Superior temporal gyrus (tissue), 1 donor: Measurements from ENCODE around the gene XKR7.

Experiments used
- DNase-seq: peaks from one replicate; pipeline ENCODE4 v3.0.0-alpha.2; 2016; ENCODE audit errors: extremely low spot score

Gene XKR7

DNA sequence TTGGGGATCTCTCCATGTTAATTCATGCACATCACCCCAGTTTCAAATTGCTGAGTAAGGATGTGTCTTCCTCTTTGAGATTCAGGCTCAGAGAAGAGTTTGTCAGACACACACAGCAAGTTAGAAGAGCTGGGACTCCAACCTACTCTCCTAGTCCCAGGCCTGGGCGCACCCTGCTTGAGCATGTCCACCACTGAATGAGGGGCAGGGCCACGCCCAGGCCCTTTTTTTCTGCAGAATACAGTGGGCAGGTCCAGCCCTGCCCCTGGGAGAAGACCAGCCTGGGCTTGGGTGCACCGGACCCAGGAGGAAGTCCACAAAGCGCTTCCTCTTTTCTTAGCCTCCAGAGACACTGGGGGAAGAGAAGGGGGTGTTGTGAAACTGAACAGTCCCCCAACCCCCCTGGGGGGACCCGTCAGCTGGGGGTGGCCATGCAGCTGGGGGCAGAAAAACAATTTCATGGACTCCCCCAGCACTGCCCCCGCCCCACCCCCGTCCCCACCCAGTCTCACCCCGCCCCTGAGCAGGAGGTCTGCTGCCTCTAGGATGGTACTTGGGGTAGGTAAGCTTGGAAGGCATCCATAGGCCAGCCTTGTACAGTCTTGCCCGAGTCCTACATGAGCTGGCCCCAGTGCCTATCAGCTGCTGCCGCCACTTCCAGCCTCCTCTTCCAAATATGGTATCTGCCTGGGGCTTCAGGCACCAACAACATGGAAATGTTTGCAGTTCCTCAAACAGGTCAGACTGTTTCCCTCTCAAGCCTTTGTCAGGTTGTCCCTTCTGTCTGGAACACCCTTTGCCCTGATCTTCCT is 72.4 kb downstream of the XKR7 start:
- no peak for DNase-seq

DNA sequence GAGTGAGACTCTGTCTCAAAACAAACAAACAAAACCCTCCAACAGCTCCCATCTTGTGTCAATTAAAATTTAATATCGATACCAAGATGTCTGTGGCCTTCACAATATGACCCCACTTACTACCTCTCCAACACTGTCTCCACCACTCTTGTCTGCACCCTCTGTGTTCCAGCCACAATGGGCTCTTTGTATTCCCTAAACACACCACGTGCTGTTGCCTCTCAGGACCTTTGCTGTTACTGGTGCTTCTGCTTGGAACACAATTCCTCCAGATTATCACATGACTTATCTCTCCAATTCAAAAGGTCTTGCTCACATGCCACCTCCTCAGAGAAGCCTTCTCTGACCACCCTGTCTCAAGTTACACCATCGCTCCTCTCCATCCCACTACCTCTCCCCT is 78.0 kb downstream of the XKR7 start:
- DNase-seq, result no peak

DNA sequence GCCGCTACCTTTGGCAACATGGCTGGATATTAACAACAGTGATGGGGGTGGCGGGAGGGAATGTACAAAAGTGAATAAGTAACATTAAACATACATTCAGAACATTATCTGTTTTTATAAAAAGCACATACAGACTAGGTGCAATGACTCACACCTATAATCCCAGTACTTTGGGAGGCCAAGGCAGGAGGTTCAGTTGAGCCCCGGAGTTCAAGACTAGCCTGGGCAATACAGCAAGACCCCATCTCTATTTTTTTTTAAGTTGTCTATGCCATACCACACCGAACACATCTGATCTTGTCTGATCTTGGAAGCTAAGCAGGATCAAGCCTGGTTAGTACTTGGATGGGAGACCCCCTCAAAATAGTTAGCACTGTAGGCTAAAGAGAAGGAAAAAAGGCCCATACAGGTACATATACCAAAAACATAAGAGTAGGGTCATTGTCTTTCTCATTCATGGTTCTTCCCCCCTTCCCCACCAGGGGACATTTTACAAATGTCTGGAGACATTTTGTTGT is 82.4 kb downstream of the XKR7 start:
- DNase-seq, result no peak

DNA sequence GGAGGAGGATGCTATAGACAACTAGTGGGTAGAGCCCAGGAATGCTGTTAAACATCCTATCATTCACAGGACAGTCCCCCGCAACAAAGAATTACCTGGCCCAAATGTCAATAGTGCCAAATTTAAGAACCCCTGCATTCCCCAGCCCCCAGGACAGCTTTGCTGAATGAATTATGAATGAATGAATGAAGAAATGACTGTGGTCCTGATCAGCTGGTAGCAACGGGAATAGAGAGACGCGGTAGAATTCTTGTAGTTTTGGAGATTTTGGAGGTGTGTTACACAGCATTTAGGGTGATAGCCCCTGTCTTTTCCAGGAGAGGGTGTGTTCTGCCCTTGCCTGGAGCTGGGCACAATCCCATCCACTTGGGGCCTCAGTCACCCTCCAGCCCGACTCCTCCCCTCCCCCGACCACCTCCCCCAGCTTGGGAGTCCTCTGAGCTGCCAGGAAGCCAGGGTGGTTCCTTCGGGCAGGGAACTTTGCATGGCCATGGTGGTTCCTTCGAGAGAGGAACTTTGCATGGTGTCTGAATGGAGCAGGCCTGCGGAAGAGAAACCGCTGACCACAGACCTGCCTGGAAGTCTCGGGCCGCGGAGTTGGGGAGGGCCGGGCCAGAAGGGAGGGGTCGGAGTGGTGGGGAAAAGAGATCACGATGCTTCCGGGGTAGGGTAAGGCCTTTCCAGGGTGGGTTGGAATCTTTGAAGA is 83.1 kb downstream of the XKR7 start:
- DNase-seq, result no peak

DNA sequence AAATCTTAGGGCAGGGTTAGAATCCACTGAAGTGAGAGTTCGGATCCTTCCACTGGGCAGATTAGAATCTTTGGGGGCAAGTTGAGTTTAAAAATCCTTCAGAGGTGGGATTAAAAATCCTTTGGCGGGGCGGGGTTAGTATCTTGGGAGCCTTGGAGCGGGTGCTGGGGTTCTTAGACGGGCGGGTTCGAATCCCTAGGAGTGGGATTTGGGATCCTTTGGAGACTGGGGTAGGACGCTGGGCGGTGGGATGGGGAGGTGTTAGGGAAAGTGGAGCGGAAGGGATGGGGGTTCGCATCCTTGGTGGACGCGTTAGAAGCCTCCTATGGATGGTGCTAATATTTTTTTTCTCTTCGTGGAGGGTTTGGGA is 83.8 kb downstream of the XKR7 start:
- DNase-seq, result no peak

DNA sequence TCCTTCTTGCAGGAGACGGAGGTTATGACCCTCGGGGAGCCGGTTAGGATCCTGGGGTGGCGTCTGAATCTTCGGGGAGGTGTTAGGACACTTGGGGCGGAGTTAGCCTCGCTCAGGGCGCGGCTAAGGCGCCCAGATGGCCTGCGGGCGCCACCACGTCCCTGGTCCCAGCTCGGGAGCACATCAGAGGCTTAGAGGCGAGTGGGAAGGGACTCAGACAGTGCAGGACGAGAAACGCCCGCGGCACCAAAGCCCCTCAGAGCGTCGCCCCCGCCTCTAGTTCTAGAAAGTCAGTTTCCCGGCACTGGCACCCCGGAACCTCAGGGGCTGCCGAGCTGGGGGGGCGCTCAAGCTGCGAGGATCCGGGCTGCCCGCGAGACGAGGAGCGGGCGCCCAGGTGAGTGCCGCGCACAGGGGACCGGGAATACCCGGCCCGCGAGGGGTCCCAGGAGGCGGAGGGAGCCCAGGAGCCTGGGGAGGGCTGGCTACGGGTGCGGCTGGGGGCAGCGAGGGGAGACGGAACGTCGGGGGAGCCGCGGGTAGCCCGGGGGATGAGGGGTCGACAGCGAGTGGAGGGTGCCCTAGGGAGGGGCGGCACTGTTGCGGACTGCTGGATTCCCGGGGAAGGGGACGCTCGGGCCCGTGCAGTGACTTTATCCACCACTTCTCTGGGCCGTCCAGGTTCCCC is 84.3 kb downstream of the XKR7 start, which contains the start of gene HCK:
Gene HCK (plus strand): TSS at position 153 of the 688 bp plus-strand sequence.
- no peak for DNase-seq

DNA sequence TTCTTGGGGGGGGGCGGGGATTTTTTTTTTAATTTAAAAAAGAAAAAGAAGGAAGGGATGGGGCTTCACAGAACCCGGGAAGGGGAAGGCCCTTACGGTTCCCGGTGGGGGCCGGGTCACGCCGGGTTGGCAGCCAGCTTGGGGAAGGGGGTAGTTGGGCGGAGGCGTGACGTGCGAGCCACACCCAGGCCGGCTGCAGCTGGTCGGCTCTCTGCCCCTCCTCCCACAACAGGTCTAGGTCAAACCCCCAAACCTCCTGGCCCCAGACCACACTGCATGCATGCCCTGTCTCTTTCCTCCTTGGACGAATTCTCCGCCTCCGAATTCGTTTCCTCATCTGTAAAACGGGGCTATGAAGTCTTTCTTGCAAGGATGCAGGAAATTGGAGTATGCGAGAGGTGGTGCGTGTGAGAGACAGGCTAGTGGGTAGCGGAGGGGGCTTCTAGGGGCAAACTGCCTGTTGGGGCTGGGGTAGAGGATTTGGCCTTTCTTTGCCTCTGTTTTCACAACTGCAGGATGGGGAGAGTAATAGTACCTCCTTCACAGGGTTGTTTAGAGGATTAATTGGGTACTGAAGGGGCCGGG is 84.9 kb downstream of the XKR7 start:
- no peak for DNase-seq
